BJ (cell line): Measurements from ENCODE around the gene PCDH15. TPM values are rescaled to one million over a fixed set of nuclear protein-coding genes. Genes with fewer than 3 reads are reported as not detected.

Experiments
- CTCF ChIA-PET: fragments of 350-600 bp; formaldehyde crosslinking; extraction: SDS; loops from one replicate; lab custom pipeline; 2021; ENCODE audit warnings: antibody characterized with exemption, inconsistent platforms; lab: Yijun Ruan, JAX
- POLR2A ChIA-PET: fragments of 300-600 bp; sonication (Branson Sonifier 250); formaldehyde crosslinking; extraction: SDS; loops from one replicate; lab custom pipeline; 2021; ENCODE audit warnings: antibody characterized with exemption; lab: Charles Lee
- DNase-seq: peaks from one replicate; pipeline ENCODE4 v3.0.0-alpha.2; 2011; ENCODE audit warnings: low read depth
- H3K27me3 ChIP-seq: 2 replicates; pipeline ENCODE4 v1.6.0; 2011; ENCODE audit warnings: low read length; ENCODE audit not compliant: control insufficient read depth, insufficient read depth
- H3K36me3 ChIP-seq: 2 replicates; pipeline ENCODE4 v1.5.1; 2011; ENCODE audit warnings: low read length; ENCODE audit not compliant: control insufficient read depth, insufficient read depth
- H3K4me3 ChIP-seq: 2 replicates; pipeline ENCODE4 v1.5.1; 2011; ENCODE audit warnings: low read depth, mild to moderate bottlenecking, control low read depth, low read length
- CTCF ChIP-seq: IDR thresholded peaks from 2 replicates; pipeline ENCODE4 v1.5.1; 2011; ENCODE audit warnings: low read depth, mild to moderate bottlenecking, control low read depth, inconsistent platforms, low read length, moderate library complexity; ENCODE audit not compliant: insufficient read depth
- polyA plus RNA-seq: library from polyadenylated mRNA; depleted of rRNA; stranded (reverse); fragments of >200 nt; gene quantifications from 2 replicates; pipeline ENCODE4 v1.2.3, GENCODE V29; 2011

PCDH15 gene
- polyA plus RNA-seq, 1 experiment = not detected

- no peaks in the 10 kb centered on the region for H3K27me3 ChIP-seq
- DNase-seq = no peak
- POLR2A ChIA-PET = no interaction called here
- TF ChIP-seq CTCF = no peak
- CTCF ChIA-PET = no interaction called here
- no peaks in the 10 kb centered on the region for H3K36me3 ChIP-seq
- no peak overlapping the region for H3K4me3 ChIP-seq
These were observed 790.6 kb downstream of the PCDH15 start for GRCh38 chr10:54010337-54010933.

- no peaks in the 10 kb centered on the region for H3K27me3 ChIP-seq
- no peak overlapping the region for H3K4me3 ChIP-seq
- ChIA-PET POLR2A (no interaction called here), CTCF (no interaction called here)
- TF ChIP-seq CTCF = no peak
- no peaks in the 10 kb centered on the region for H3K36me3 ChIP-seq
- DNase-seq = no peak
These were observed 791.4 kb downstream of the PCDH15 start for GRCh38 chr10:54009672-54010071.

- no peaks in the 10 kb centered on the region for H3K27me3 ChIP-seq
- no peak for TF ChIP-seq CTCF
- H3K36me3 ChIP-seq = no peaks in the 10 kb centered on the region
- H3K4me3 ChIP-seq = no peak overlapping the region
- DNase-seq = no peak
- ChIA-PET CTCF (no interaction called here), POLR2A (no interaction called here)
These were observed 799.0 kb downstream of the PCDH15 start for GRCh38 chr10:54002077-54002476.

- no peak for TF ChIP-seq CTCF
- POLR2A ChIA-PET = no interaction called here
- CTCF ChIA-PET = no interaction called here
- Histone ChIP-seq H3K36me3 (no peaks in the 10 kb centered on the region), H3K27me3 (no peaks in the 10 kb centered on the region), H3K4me3 (no peak overlapping the region)
- DNase-seq = no peak
These were observed 803.1 kb downstream of the PCDH15 start for GRCh38 chr10:53997953-53998352.

- no peak for TF ChIP-seq CTCF
- no peak overlapping the region for H3K4me3 ChIP-seq
- no peak for DNase-seq
- H3K36me3 ChIP-seq = no peaks in the 10 kb centered on the region
- no peaks in the 10 kb centered on the region for H3K27me3 ChIP-seq
- ChIA-PET POLR2A (no interaction called here), CTCF (no interaction called here)
These were observed 810.2 kb downstream of the PCDH15 start for GRCh38 chr10:53990799-53991238.
